Iris pigment epithelial cell (primary cell): ENCODE results near the gene TRIP6.

Experiments used
- DNase-seq: peaks from one replicate; pipeline ENCODE4 v3.0.0-alpha.2; 2011; ENCODE audit warnings: low read depth

The TRIP6 gene, protein sequence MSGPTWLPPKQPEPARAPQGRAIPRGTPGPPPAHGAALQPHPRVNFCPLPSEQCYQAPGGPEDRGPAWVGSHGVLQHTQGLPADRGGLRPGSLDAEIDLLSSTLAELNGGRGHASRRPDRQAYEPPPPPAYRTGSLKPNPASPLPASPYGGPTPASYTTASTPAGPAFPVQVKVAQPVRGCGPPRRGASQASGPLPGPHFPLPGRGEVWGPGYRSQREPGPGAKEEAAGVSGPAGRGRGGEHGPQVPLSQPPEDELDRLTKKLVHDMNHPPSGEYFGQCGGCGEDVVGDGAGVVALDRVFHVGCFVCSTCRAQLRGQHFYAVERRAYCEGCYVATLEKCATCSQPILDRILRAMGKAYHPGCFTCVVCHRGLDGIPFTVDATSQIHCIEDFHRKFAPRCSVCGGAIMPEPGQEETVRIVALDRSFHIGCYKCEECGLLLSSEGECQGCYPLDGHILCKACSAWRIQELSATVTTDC

DNA sequence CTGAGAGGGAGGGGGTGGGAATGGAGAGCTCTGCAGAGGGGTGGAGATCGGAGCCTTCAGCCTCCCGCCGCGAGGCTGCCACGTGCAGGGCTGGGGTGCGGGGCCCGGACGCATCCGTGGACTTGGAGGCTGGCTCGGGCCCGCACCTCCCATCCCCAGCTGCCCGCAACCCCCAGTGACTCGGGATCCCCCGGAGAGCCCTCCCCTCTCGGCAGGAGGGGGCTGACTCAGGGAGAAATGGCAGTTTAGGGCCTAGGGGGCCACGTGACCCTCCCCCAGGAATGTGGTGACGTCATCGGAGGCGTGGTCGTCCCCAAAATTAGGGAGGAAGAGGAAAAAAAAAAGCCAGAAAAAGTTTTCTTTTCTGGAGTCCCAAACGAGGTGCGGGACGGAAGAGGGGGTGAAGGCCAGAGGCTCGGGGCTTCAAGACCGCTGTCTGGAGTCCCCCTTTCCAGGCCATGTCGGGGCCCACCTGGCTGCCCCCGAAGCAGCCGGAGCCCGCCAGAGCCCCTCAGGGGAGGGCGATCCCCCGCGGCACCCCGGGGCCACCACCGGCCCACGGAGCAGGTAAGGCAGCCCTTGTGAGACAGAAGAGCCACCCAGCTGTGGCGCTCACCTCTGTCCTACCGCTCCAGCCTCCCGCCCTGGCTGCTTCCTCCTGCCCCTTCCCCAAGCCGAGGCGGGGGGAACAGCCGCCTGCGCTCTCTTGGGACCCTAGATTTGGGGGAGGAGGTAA lies at the start of gene TRIP6:
TSS of gene TRIP6 (plus strand) at position 348 of the 736 bp plus-strand sequence. CDS start at position 459, 111 bp downstream.
- peak; percentile 93 for DNase-seq

DNA sequence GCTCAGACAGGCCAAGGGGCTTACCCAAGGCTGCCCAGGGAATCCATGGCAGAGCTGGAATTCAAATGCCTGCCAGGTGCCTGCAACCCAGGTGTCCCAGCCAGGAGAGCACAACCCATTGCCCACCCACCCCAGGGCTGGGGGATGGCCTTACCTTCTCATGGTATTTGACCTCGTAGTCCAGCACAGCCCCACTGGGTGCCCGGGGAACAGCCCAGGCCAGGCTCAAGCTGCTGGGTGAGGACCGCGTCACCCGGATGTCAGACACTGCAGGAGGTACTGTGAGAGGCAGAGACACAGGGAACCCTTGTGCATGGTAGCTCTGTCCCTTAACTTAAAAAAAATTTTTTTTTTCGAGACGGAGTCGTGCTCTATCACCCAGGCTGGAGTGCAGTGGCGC lies 48.8 kb upstream of the TRIP6 start:
- no peak for DNase-seq

DNA sequence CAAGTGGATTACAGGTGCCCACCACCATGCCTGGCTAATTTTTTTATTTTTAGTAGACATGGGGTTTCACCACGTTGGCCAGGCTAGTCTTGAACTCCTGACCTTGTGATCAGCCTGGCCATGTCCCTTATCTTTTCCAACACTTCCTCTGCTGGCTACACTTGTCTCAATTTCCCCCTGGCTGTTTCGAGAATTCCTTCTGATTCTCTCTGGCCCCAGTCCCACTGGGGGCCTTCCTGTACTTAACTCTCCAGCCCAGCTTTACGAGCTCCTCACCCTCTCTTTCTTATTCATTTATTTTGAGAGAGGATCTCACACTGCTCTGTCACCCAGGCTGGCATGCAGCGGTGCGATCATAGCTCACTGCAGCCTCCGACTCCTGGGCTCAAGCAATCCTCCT lies 48.4 kb upstream of the TRIP6 start:
- DNase-seq, result no peak

DNA sequence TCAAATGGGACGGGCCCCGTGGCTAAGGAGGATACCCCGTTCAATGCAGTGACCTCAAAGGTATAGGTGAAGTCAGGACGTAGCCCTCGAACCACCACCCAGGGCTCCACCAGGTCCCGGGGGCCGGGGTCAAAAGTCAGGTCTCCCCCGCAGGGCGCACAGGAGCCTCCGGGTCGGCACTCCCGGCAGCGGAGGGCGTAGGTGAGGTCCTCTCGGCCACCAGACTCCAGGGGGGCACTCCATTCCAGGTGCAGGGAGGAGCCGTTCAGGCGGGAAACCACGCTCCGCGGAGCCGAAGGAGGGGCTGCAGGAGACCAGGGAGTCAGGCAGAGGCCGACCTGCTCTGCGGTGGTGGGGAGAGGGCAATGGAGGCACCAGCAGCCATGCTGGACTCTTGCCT lies 47.6 kb upstream of the TRIP6 start:
- no peak for DNase-seq

DNA sequence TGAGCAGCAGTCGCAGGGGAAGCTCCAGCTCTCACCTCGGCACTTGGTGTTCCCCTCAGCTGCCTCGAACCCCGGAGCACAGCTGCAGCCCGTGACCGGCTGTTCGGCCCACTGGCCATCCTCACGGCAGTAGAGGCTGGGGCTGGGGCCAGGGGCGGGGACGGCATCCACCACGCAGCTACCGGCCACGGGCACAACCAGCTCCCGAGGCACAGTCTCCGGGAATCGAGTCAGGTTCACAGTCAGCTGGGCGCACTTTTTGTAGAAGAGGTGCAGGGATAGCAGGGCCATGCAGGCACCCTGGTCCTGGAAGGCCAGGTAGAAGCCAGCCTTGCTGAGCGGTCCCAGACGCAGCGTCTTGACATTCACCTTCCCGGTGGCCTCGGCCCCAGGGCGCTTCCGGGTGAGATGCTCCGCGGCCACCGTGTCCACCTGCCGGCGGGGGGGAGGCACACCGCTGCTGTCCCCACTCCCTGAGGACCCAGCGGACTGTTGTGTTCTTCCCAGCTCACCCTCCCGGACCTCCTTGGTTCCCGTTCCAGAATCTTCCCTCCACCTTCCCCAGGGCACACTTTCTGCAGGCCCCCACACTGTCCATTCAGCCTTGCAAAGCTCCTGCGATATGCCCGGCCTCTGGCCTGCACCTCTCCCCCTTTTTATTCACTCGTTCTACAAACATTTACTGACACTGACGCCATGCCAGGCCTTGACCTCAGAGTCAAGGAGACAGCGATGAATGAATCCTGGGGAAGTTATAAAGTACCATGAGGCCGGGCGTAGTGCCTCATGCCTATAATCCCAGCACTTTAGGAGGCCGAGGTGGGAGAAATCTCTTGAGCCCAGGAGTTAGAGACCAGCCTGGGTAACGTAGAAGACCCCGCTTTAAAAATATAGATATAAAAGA lies 44.7 kb upstream of the TRIP6 start:
- DNase-seq, result no peak

DNA sequence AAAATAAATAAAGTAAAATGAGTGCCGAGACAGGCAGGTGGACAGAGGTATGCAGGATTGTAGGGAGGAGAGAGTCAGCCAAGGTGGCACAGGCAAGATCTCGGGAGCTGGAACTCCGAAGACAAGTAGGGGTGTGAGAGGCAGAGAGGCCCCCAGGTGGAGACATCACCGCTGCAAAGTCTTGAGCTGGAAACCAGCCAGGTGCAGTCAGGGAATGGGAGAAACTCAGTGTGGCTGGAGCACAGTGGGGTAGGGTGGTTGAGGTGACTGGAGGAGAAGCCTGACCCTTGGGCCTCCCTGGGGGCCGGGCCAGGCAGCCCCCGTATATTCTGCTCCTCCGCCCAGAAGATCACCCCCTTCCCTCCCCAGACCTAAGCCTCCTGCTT lies 44.1 kb upstream of the TRIP6 start:
- no peak for DNase-seq

DNA sequence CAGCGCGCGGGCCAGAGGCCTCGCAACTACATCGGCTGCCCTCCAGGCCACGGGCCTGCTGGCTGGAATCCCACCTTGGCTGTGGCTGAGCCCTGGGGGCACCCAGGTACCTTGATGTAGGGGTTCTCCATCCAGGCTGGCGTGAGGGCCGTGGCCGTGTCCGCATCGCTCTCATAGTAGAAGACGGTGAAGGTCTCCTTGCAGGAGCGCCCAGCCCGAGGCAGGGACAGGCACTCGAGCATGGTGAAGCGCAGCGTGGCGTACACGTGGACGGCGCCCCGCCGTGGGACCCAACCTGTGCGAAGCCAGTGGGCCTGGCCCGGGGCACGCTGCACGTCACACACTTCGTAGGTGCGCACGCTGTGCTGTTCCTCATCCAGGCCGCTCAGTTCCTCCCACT lies 43.7 kb upstream of the TRIP6 start:
- DNase-seq, result no peak

DNA sequence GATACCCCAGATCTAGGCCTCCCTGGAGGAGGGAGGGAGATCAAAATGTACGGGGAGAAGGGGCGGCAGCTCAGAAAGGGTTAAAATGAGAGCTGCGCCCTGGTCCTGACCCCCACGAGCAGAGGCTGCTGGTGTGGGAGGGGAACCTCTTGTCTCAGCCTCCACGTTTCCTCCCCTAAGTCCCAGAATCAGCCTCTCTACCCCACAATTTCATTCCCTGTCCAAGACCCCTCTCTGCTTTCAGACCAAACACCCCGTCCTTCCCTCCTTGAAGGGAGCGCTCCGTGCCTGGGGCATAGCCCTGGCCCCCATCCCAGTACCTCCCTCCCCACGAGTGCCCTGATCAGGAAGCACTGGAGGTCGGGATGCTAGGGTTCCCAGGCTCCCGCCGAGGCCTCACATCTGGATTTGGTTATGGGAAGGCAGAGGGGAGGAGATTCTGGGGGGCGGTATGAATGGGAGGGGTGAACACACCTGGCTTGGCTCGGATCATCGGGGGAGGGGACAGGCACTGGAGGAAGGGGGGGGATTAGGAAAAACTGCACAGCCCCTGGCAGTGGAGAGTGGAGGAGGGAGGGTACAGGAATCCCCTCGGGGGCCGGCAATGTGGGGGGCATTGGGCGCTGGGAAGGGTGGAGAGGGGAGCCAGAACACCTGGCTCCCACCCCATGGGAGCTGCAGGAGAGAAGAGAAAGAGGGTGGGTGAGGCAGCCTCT lies 42.5 kb upstream of the TRIP6 start:
- DNase-seq, result no peak

DNA sequence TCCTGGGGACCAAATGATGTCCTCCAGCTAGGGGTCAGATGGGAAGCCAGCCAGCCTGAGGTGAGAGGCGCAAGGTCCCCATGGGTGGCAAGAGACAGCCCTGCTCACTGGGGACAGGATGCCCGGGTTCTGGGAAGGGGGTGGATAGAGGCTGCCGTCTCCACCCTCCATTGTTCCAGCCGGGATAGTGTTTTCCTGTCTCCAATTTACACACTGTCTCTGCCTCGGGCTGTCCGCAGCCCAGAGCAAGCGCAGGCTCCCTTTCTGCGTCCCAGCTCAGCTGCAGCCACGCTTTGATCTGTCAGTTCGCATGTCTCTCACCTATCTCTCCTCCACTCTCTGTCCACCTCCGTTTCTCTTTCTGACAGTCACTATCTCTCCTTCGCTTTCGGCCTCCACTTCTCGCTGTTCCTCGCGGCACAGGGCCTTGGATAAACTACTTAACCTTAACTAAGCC lies 41.9 kb upstream of the TRIP6 start:
- DNase-seq, result no peak

DNA sequence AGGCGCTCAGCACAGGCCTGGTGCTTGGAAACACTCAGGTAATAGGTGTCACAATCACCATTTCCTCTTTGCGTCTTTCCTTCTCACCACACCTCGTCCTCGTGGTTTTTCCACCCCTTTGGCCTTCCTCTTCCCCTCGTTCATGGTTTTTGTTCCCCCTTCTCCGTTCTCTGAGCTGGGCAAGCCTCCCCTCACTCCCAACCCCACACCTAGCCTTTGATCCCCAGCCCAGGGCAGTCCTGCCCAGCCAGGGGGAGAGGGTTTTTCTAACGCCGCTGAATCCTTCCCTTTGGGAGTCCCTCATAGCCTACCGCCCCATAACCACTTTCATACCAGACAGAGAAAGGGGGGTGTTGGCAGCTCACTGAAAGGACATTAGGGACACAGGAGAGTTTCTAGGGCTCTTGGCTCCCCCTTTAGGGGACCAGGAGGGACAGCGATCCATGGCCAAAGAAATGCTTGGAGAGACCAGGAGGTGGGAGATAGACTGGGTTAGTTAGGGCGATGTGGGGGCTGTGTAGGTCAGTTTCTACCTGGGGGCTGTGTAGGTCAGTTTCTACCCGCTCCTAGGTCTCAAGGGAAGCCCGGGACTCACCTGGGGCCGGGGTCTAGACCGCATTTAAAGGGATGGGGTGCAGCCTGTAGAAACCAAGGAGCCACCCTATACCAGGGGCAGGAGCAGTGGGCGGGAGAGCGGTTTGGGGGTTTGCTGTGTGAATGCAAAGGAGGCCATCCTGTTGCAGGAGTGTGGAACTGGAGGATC lies 41.3 kb upstream of the TRIP6 start:
- peak; percentile 42 for DNase-seq

DNA sequence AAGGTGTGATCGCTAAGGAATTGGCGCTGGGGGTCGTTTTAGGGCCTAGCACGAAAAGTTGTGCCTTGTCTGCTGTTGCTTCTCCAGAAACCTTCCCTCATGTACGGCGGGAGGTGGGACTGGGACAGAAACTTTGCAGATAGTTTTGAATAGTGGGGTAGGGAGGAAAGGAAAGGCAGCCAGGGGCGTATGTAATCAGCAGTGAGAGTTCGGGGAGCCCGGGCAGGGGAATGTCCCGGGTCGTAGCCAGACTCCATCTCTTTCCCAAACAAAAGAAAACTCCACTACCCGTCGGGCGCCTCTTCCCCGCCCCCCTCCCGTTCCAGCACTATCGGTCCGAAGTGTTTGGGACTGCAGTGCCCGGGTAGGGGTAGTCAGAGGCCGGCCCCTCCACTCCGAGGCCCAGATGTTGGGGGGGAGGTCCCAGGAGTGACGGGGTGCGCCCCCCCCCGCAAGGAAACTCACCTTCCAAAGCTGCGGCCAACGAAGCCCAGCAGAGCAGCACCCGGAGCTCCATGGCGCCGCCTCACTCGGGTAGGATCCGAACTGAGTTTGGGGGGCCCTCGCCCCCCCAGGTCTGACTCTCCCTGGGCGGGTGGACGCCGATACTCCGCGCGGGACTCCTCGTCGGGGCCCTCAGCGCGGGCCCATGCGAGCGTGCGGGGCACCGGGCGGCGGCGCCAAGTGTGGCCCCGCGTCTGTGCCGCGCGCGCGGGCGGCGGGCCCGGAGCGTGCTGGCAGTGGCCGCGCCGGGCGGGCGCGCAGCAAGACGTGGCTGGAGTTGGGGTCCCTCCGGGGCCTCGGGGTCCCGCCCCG lies 40.5 kb upstream of the TRIP6 start:
- peak; percentile 33 for DNase-seq

DNA sequence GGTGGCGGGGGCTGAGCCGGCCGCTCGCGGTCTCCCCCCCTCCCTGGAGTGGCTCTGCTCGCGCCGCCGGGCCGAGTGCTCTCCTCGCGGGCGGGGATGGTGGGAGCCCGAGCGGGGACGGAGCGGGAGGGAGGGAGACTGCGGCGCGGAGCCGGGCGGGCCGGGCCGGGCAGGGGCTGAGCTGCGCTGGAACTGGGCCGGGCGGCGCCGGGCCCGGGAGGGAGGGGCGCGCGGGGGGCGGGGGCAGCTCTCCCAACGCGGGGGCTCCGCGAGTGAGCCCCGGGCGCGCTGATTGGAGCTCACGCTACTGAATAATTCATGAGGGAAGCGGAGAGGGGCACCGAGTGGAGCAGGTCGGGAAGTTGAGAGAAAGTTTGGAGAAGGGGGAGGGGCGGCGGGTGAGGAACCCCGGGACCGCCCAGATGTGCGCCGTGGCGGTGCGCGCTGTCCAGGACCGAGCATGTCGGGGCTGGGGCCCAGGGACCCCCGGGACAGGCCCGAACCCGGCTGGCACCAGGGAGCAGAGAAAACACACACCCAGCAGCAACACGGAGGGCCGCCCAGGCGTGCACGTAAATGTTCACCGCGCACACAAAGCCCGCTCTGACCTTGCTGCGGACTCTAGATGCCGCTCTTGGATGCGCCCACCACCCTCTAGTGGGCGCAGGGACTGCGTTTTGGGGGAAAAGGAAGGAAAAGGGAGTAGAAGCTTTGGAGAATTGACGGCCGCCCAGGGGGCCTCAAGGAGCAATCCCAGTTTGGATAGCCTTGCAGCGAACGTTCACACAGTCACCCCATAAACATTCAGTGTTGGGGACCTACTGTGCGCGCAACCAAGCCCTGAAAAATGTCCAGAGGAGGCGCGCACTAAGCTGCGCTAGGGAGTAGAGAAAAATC lies 39.6 kb upstream of the TRIP6 start, which contains the start of gene EPHB4:
TSS of gene EPHB4 (minus strand) at position 194 of the 897 bp plus-strand sequence. CDS start 493 bp downstream, outside the sequence.
- DNase-seq, result peak; percentile 66

DNA sequence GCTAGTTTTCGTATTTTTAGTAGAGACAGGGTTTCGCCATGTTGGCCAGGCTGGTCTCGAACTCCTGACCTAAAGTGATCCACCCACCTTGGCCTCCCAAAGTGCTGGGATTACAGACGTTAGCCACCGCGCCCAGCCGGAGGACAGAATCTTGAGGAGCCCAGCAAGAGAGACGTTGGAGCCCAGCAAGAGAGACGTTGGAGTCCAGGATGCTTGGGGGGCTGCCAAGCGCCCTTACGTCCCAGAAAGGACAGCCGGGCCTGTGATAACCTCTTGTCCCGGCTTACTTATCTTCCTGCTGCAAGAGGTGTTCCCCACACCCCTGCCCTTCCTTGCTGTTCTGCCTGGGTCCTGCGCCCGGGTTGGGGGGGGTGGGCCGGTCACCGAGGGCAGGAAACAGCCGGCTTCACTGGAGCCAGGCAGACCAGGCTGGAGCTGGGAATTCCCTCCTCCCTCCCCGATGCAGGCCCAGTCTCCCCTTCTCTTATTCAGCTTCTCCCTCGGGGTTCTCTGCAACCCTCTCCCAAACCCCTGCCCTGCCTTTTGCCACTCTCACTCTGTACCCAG lies 38.0 kb upstream of the TRIP6 start:
- no peak for DNase-seq

DNA sequence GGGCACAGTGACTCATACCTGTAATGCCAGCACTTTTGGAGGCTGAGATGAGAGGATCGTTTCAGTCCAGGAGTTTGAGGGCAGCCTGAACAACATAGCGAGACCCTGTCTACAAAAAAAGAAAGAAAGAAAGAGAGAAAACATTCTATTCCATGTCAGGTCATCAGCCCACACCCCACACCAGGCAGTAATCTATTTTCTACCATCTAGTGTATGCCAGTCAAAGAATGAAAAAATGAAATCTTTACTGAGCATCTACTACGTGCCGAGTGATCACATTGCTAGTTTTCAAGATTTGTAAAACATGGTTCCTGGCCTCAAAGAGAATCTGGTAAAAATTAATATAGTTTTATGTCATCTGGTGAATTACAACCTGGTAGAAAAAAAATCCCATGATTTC lies 36.8 kb upstream of the TRIP6 start:
- DNase-seq, result no peak

DNA sequence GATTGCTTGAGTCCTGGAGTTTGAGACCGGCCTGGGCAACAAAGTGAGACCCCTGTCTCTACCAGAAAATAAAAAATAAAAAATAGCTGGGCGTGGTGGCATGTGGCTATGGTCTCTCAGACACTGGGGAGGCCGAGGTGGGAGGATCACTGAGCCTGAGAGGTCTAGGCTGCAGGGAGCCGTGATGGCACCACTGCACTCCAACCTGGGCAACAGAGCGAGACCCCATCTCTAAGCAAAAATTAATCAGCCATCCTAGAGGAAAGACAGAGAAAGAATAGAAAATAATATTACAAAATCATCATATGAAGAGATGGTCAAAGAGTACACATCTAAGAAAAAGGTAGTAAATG lies 34.9 kb upstream of the TRIP6 start:
- no peak for DNase-seq

DNA sequence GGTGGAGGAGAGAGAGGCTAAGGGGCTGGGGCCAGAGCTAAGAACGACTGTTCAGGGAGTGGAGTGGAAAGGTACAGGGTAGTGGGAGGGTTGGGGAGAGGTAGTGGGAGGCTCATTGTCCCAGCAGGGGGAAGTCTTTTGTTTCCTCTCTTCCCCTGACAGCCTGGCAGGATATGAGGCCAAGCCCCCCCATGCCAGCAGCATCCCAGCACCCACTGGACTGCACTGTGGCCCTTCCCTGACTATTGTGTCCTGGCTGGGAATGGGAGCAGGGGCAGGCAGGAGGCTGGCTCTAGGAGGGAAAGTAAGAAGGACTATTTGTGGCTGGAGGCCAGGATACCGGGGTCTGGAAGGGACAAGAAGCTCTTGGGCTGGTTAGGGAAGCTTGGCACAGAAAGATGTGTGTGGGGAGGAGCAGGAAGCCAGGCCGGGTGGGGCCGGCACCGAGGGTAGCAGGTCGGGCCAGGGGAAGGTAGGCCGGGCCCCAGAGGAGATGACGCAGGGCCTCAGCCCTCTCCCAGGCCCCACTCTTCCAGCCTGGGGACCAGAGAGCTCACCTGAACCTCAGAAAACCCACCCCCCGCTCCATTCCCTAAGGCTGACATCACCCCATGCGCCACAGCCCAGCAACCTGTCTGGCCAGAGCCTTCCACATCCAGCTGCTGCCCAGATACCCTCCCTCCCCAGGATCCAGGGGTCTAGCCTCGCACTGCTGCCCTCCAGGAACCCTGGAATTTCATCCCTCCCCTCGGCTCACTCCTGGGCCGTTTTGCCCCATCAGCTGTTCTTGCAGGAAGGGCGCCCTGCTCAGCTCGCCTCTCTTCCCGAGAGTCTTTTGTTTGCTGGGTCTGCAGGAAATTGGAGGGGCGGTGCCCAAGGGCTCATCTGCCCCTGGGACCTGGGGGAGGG lies 31.0 kb upstream of the TRIP6 start:
- no peak for DNase-seq

DNA sequence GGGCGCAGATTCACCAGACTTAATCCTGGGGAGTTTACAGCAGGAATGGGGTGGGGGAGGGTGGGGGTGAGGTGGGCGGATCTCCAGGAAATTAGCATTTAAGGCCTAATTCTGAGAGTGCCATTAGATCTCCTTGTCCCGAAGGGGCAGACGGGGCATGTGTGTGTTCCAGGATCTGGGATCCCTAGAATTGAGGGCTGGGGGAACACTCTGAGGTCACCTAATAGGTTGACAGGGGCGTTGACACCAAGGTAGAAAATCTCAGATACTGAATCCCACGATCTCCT lies 30.4 kb upstream of the TRIP6 start:
- no peak for DNase-seq
